Measurements from ENCODE around the gene FAM20C. TPM values are rescaled to one million over a fixed set of nuclear protein-coding genes. Genes with fewer than 3 reads are reported as not detected.
"Not testable (repeated sequence)": the region's sequence is repeated elsewhere in the genome, so short reads cannot be mapped to it uniquely, and the experiment has no call there.

The FAM20C gene
- total RNA-seq, 1 experiment from 2014 or later, result 62.4 TPM

DNA sequence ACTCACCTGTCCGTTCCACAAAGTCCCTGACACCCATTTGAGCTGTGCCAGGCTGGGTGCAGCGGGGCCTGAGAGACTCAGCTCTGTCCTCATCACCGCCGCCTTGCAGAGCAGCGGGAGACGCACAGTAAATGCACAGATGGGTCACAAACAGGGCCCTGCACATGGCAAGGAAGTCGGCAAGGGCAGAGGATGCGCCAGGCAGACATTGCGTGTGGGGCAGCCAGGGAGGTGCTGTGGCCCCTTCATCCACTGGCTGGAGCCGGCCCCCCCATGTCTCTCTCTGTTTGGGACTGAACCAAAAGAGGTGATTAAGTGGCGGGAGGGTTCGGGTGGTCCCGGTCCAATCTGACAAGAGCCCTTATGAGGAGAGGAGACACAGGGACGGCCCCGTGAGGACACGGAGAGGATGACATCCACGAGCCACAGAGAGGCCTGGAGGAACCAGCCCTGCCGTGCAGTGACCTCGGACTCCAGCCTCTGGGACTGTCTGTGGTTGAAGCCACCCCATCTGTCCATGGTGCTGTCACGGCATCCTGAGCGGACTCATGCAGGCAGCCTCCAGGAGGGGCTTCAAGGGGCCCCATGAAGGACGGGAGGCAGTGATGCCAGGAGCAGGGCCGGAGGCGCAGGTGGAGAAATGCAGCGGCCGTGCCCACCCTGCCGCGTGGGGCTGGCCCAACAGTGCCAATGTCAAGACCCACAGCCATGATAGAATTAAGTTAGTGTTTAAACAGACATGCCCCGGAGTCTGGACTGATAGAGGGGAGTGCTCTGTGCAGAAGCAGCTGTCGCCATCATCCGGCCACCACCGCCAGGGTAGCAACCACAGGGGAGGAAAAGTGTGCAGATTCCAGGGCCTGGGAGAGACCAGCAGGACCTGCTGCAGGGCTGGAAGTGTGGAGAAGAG is 69.2 kb downstream of the FAM20C start:
- H3K4me3 ChIP-seq (ENCODE audit: low read depth in 2 of 2, low read length in 2 of 2), result no peak overlapping the region
- H3K36me3 ChIP-seq (ENCODE audit: control insufficient read depth, insufficient read depth, low read length), result no peaks in the 10 kb centered on the region
- TF ChIP-seq TCF7L2 (IDR thresholded peaks at IDR 0.05; ENCODE audit: low read depth, low read length), result no peak
- intact Hi-C loops (cut with micrococcal nuclease; ENCODE audit: unreplicated experiment), result no loop called here
- no peak overlapping the region for H3K27ac ChIP-seq (ENCODE audit: low read length)
- 0 out of 2 replicates have a peak, but pooled peaks cover 4% of the 10 kb centered on the region for H3K9me3 ChIP-seq (ENCODE audit: control insufficient read depth, insufficient read depth, low read depth, low read length)
- ATAC-seq (no peak), DNase-seq (ENCODE audit: low read depth, low spot score) (no peak)
- CTCF ChIA-PET, result no interaction called here
- H3K27me3 ChIP-seq (ENCODE audit: control insufficient read depth, insufficient read depth, low read length), result no peaks in the 10 kb centered on the region
- no TSS peak for BruUV-seq (replicated peaks)
- in situ Hi-C loops (cut with HindIII; ENCODE audit: low pct_unique_long_range_greater_than_20kb, low sequenced_read_pairs), result no loop called here
- peaks cover 1% of the 10 kb centered on the region; the same call in 1 of the 2 replicates for H3K4me1 ChIP-seq (ENCODE audit: control insufficient read depth, insufficient read depth, low read length)
- POLR2A ChIA-PET, result no interaction called here

DNA sequence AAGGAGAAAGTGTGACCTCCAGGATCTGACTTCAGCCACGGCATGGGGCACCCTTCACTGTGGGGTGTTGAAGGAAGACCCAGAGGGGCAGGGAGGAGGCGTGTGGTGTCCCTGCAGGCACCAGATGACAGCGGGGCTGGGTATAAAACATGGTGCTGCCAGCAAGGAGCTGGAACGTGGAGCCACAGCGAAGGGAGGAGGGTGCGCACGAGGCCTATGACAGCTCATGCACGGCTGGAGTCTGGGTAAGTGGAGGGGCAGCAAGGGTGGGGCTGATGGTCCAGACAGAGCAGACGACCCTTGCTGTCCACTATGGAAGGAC is 69.8 kb downstream of the FAM20C start:
- no peak overlapping the region for H3K27ac ChIP-seq (ENCODE audit: low read length)
- no TSS peak for BruUV-seq (replicated peaks)
- in situ Hi-C loops (cut with HindIII; ENCODE audit: low pct_unique_long_range_greater_than_20kb, low sequenced_read_pairs), result no loop called here

DNA sequence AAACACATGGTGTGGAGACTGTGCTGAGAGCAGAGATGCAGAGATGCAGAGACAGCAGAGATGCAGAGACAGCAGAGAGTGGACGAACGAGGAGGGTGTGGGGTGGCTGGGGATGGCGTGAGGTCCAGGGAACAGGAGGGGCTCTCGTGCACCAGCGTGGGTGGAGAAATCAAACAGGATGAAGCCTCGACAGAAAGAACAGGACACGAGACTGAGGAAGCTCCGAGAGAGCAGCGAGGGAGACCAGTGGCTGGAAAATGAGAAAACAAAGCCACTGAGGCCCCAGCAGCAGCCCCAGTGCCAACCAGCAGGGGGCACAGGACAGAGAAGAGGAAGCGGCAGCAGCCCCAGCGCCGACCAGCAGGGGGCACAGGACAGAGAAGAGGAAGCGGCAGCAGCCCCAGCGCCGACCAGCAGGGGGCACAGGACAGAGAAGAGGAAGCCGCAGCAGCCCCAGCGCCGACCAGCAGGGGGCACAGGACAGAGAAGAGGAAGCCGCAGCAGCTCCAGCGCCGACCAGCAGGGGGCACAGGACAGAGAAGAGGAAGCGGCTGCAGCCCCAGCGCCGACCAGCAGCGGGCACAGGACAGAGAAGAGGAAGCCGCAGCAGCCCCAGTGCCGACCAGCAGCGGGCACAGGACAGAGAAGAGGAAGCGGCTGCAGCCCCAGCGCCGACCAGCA is 70.4 kb downstream of the FAM20C start:
- H3K9me3 ChIP-seq (ENCODE audit: control insufficient read depth, insufficient read depth, low read depth, low read length); H3K4me1 ChIP-seq (ENCODE audit: control insufficient read depth, insufficient read depth, low read length); BruUV-seq (replicated peaks); H3K36me3 ChIP-seq (ENCODE audit: control insufficient read depth, insufficient read depth, low read length); intact Hi-C loops (cut with micrococcal nuclease; ENCODE audit: unreplicated experiment); H3K27me3 ChIP-seq (ENCODE audit: control insufficient read depth, insufficient read depth, low read length); H3K4me3 ChIP-seq (ENCODE audit: low read depth in 2 of 2, low read length in 2 of 2); in situ Hi-C loops (cut with HindIII; ENCODE audit: low pct_unique_long_range_greater_than_20kb, low sequenced_read_pairs); POLR2A ChIA-PET; ATAC-seq; H3K27ac ChIP-seq (ENCODE audit: low read length): not testable (repeated sequence)
- peak; percentile 8 for DNase-seq (ENCODE audit: low read depth, low spot score)
- CTCF ChIA-PET, result interaction anchor here (0.7 kb wide), 1 partner anchor 666 kb away, joined by 4 read pairs; no protein-coding TSS in a partner anchor

More for the DNA sequence above, 69.8 kb downstream of the FAM20C start:
- Histone ChIP-seq H3K4me1 (ENCODE audit: control insufficient read depth, insufficient read depth, low read length) (peaks cover 3% of the 10 kb centered on the region; the same call in 1 of the 2 replicates), H3K9me3 (ENCODE audit: control insufficient read depth, insufficient read depth, low read depth, low read length) (0 out of 2 replicates have a peak, but pooled peaks cover 4% of the 10 kb centered on the region), H3K4me3 (ENCODE audit: low read depth in 2 of 2, low read length in 2 of 2) (no peak overlapping the region), H3K36me3 (ENCODE audit: control insufficient read depth, insufficient read depth, low read length) (no peaks in the 10 kb centered on the region), H3K27me3 (ENCODE audit: control insufficient read depth, insufficient read depth, low read length) (no peaks in the 10 kb centered on the region; the same call in 1 of the 2 replicates)
- CTCF ChIA-PET, result no interaction called here
- TF ChIP-seq, protein P1, sequence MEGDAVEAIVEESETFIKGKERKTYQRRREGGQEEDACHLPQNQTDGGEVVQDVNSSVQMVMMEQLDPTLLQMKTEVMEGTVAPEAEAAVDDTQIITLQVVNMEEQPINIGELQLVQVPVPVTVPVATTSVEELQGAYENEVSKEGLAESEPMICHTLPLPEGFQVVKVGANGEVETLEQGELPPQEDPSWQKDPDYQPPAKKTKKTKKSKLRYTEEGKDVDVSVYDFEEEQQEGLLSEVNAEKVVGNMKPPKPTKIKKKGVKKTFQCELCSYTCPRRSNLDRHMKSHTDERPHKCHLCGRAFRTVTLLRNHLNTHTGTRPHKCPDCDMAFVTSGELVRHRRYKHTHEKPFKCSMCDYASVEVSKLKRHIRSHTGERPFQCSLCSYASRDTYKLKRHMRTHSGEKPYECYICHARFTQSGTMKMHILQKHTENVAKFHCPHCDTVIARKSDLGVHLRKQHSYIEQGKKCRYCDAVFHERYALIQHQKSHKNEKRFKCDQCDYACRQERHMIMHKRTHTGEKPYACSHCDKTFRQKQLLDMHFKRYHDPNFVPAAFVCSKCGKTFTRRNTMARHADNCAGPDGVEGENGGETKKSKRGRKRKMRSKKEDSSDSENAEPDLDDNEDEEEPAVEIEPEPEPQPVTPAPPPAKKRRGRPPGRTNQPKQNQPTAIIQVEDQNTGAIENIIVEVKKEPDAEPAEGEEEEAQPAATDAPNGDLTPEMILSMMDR (IDR thresholded peaks at IDR 0.05), result no peak
- TF ChIP-seq SIN3A (IDR thresholded peaks at IDR 0.05; ENCODE audit: borderline replicate concordance, insufficient read depth, low read depth, low read length) (no peak), POLR2AphosphoS5 (IDR thresholded peaks at IDR 0.05; ENCODE audit: low read depth, low read length) (no peak), TCF7L2 (IDR thresholded peaks at IDR 0.05; ENCODE audit: low read depth, low read length) (no peak)
- TF ChIP-seq, protein P2, sequence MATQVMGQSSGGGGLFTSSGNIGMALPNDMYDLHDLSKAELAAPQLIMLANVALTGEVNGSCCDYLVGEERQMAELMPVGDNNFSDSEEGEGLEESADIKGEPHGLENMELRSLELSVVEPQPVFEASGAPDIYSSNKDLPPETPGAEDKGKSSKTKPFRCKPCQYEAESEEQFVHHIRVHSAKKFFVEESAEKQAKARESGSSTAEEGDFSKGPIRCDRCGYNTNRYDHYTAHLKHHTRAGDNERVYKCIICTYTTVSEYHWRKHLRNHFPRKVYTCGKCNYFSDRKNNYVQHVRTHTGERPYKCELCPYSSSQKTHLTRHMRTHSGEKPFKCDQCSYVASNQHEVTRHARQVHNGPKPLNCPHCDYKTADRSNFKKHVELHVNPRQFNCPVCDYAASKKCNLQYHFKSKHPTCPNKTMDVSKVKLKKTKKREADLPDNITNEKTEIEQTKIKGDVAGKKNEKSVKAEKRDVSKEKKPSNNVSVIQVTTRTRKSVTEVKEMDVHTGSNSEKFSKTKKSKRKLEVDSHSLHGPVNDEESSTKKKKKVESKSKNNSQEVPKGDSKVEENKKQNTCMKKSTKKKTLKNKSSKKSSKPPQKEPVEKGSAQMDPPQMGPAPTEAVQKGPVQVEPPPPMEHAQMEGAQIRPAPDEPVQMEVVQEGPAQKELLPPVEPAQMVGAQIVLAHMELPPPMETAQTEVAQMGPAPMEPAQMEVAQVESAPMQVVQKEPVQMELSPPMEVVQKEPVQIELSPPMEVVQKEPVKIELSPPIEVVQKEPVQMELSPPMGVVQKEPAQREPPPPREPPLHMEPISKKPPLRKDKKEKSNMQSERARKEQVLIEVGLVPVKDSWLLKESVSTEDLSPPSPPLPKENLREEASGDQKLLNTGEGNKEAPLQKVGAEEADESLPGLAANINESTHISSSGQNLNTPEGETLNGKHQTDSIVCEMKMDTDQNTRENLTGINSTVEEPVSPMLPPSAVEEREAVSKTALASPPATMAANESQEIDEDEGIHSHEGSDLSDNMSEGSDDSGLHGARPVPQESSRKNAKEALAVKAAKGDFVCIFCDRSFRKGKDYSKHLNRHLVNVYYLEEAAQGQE (IDR thresholded peaks at IDR 0.05; ENCODE audit: insufficient read depth in 1 of 2, low read depth in 2 of 2, low read length in 1 of 2), result no peak
- intact Hi-C loops (cut with micrococcal nuclease; ENCODE audit: unreplicated experiment), result no loop called here
- no peak for ATAC-seq
- POLR2A ChIA-PET, result no interaction called here
- DNase-seq (ENCODE audit: low read depth, low spot score), result no peak

DNA sequence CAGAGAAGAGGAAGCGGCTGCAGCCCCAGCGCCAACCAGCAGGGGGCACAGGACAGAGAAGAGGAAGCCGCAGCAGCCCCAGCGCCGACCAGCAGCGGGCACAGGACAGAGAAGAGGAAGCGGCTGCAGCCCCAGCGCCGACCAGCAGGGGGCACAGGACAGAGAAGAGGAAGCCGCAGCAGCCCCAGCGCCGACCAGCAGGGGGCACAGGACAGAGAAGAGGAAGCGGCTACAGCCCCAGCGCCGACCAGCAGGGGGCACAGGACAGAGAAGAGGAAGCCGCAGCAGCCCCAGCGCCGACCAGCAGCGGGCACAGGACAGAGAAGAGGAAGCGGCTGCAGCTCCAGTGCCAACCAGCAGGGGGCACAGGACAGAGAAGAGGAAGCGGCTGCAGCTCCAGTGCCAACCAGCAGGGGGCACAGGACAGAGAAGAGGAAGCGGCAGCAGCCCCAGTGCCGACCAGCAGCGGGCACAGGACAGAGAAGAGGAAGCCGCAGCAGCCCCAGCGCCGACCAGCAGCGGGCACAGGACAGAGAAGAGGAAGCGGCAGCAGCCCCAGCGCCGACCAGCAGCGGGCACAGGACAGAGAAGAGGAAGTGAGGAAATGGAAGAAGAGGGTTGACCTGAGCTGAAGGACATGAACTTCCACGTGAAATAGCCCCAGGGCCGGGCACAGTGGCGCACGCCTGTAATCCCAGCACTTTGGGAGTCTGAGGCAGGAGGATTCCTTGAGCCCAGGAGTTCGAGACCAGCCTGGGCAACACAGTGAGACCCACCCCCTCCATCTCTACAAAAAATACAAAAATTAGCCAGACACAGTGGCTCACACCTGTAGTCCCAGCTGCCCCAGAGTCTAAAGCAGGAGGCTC is 71.3 kb downstream of the FAM20C start:
- H3K9me3 ChIP-seq (ENCODE audit: control insufficient read depth, insufficient read depth, low read depth, low read length); H3K36me3 ChIP-seq (ENCODE audit: control insufficient read depth, insufficient read depth, low read length); ATAC-seq; DNase-seq (ENCODE audit: low read depth, low spot score); H3K4me3 ChIP-seq (ENCODE audit: low read depth in 2 of 2, low read length in 2 of 2); H3K27me3 ChIP-seq (ENCODE audit: control insufficient read depth, insufficient read depth, low read length); H3K27ac ChIP-seq (ENCODE audit: low read length); in situ Hi-C loops (cut with HindIII; ENCODE audit: low pct_unique_long_range_greater_than_20kb, low sequenced_read_pairs); POLR2A ChIA-PET; intact Hi-C loops (cut with micrococcal nuclease; ENCODE audit: unreplicated experiment); H3K4me1 ChIP-seq (ENCODE audit: control insufficient read depth, insufficient read depth, low read length); BruUV-seq (replicated peaks): not testable (repeated sequence)
- CTCF ChIA-PET, result interaction anchor here (0.6 to 0.7 kb wide), 7 partner anchors 28 to 970 kb away, joined by 3 to 6 read pairs (median 3); no protein-coding TSS in a partner anchor

All from Panc1 (cell line).